Fibroblast of gingiva (primary cell): ENCODE results near the gene ZNF862.
A peak's percentile ranks its signal among the peaks of the same experiment; 100 is the strongest.

Source experiments
- DNase-seq: peaks from one replicate; pipeline ENCODE4 v3.0.0-alpha.2; 2011; ENCODE audit warnings: low read depth

ZNF862 gene

GRCh38 chr7:149866779-149867447 is 28.7 kb downstream of the ZNF862 start:
- DNase-seq, result no peak

DNA sequence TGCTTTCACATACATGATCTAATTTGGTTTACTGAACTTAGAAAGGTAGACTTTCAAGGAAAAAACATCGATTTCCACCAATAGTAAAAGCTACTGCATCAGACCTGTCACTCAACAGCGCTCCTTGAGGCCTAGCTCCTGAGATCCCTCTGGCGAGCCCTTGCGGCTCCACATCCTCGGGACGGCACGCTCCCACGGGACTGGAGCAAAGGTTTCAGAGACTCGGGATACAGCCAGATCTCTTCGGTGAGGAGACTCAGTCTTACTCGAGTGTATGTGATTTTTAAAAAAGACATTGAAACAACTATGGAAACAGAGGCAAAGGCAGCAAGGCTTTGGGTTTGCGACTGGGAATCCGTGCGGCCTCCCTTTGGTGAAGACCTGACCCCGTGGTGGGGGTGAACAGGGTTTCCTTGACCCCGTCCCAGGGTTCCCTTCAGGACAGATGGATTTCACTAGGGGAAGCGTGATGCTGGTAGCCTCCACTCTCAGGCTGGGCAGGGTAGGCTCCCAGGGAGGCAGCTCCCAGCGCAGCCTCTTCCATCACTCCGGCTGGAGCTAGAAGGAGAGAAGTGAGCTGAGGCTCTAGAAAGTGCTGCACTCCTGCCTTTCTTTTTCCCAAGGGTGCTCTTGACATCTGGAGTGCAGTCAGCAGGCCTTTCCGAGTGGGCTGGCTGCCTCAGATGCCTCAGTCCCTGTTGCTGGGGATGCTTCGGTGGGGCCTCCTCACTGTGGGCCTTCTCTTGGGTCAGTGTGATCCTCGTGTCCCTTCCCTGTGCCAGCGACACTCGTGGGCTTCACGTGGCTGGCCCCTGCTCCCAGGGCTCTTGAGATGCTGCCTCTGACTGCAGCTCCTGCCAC is 29.8 kb downstream of the ZNF862 start:
- DNase-seq, result no peak

- DNase-seq, result no peak
These were observed 30.6 kb downstream of the ZNF862 start for GRCh38 chr7:149868623-149869290.

DNA sequence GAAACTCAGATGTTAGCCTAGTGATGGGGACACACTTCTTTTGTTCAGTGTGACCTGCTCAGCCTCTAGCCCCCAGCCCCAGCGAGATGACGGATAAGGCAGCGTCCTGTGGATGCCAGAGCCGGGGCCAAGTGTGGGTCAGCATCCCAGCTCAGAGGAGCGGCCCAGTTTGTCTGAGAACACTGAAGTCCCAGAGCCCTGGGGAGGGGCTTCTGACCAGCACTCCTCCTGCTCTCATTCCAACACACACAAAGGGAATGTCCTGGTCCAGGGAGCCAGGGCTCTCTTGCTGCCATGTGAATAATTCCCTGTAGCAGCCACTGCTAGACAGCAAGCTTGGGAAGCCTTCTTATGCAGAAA is 31.1 kb downstream of the ZNF862 start:
- DNase-seq, result no peak

DNA sequence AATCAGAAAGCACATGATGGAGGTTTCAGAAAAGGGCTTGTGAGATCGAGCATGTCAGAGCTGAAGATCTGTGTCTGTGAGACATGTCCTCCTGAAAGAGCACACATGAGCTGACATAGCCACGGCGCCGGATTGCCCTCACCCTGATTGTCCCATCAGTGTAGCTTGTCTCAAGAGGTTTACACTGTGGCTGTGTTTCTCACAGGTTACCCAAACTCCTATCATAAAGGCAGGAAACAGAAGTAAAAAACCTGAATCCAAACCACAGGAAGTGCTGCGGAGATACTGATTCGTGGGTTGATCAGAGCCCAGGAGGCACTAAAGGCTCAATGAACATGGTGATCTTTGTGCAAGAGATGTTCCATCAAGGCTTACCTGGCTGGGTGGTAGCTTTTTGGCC is 31.7 kb downstream of the ZNF862 start:
- no peak for DNase-seq

DNA sequence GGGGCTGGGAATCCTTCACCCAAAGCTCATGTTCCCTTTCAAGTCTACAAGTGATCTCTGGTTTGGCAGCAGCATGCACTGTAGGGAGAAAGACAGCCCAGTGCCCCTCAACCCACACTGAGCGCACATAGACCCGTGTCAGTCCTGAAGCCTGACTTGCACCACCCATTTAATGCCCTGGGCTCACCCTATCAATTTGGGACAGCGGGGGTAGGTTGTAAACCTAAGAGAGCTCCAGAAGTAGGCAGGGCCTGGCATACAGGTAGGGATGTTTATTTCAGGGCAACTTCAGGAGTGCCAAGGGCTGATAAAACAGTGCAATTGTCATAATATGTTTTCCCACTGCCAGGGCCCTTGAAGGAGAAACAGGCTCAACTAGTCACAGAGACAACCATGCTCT is 32.1 kb downstream of the ZNF862 start:
- DNase-seq, result no peak

DNA sequence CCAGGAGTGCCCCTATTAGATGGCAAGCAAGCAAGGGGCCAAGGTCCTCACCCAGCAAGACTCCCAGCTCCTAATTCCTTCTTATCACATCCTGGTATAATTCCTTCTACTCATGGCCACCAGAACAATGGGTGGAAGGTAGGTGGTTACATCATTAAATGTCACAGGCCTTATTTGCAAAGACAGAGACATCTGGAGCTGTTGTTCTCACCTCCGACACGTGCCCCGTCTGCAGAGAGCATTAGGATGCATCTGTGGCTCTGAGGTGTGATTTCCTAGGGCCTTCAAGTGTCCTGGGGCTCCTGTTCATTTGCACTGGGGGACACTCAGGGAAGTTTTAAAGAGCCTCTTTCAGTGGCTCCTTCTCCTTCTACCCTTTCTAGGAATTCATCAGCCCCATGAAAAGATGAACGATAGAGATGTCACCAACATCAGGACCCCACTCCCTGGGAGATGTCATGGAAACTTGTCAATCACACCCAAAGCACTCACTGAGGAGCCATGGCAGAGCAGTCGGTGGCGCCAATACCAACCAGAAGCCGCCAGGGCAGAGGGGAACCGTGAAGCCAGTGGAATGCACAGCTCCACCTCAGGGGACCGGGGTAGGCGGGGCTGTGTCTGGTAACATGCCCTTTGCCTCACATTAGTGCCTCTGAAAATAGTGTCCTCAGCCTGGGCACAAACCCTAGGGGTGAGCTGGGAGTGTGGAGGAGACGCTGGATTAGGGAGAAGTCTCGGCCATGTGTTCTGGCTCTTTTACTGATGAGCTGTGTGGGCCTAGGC is 32.7 kb downstream of the ZNF862 start:
- no peak for DNase-seq

GRCh38 chr7:149871576-149871975 is 33.4 kb downstream of the ZNF862 start:
- no peak for DNase-seq

DNA sequence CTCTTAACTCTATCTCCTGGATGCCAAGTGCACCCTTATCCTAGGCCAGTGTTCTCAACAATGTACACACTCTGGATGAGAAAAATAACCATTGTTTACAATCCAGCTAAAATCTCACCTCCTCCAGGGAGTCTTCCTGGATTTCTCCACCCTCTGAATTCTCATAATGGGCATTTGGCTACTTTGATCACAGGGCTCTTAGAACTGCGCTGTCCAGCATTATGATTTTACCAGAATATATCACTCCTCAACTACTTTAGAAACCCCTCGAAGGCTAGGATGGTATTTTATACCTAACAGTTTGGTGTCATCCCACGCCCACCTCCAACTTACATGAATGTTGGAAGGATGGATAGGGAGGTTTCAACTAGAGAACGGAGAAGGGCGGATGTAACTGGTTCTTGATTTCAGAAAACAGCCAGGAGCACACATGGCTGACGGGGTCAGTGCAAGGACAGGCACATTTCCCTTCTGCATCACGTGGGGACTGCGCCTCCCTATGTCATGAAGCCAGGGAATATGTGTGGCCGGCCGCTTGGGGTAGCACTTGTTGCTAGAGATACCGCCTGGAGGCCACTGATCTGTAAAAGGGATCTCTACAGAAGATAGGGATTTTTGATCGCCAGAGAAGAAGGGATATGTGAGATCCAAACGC is 34.4 kb downstream of the ZNF862 start:
- DNase-seq, result peak; percentile 83

DNA sequence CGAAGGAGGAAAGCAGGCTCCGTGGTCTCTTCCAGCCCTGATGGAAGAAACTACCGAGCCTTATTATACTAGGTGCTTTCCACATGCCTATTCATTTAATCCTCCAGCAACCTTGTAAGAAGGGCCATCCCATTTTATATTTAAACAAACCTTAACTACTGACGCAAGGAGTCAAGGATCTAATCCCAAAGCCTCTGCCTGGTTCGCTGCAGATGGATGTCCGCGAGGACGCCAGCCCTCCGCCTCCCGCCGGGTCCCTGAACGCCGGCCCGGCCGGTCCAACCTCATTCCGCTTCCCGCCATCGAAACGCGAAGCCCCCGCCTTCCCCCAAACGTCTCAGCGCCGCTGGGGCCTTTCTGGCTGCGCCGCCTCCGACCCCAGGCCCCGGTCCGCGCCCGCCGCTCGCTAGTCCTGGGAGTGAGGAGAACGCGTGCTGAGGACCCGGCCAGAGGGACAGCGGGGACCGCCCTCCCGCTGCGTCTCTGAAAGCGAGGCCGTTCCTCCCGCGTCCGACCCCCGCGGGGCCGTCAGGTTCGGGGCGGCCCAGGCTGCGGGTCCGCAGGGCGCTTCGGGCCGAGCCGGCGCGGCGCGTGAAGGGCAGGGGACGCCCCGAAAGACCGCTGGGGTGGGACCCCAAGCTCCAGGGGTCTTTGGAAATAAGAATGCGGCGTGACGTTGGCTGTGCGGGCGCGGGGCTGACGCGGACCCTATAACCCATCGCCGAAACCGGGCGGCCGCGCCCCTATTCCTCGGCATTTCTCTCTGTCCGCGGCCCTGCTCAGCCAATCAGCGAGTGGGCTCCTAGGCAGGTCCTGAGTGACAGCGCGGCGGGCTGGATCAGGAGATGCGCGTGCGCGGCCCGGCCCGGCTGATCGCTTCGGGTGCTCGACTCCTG is 35.1 kb downstream of the ZNF862 start, which contains the start of gene ATP6V0E2:
ATP6V0E2 (plus strand) TSS at position 896 of the 896 bp plus-strand sequence. CDS start 97 bp downstream, outside the sequence.
- peak; percentile 89 for DNase-seq

DNA sequence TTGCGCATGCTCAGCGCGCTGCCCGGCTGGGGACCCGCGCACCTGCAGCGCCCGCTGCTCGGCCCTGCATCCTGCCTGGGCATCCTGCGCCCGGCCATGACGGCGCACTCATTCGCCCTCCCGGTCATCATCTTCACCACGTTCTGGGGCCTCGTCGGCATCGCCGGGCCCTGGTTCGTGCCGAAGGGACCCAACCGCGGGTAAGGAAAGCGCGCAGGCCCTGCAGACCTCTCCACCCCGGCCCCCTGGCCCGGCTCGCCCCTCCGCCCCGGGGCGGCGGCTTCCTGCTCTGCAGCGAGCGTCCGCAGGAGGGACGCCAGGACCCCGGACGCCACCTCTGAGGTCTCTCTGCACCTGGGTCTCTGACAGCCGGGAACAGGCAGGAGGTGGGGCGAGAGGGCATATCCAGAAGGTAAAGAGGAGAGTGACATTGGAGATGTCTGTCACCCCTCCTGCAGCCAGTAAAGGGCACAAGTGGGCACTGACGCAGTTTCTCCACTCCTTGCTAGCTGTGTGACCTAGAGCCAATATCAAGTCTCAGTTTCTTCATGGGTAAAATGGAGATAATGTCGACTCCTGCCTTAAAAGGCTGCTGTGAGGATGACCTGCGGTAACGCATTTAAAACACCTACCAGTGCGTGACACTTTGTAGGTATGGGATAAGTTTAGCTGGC is 35.9 kb downstream of the ZNF862 start:
- DNase-seq, result no peak

DNA sequence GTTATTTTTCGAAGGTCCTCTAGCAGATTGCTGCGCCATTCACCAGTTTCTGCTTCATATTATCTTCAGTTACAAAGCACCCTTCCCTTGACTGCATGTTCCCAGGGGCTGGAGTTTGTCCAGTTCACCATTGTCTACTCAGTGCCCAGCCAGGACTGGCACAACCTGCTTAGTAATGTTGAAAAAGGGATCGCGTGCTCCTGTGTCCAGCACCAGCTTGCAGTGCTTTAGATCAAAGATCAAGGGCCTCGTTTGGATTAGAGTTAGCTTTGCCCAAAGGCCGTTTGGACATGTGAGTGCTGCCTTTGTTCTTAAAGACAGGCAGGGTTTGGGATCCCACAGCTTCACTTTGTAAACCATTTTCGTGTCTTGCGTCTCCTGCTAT is 36.5 kb downstream of the ZNF862 start:
- no peak for DNase-seq

- no peak for DNase-seq
These were observed 37.2 kb downstream of the ZNF862 start for GRCh38 chr7:149875396-149875795.

DNA sequence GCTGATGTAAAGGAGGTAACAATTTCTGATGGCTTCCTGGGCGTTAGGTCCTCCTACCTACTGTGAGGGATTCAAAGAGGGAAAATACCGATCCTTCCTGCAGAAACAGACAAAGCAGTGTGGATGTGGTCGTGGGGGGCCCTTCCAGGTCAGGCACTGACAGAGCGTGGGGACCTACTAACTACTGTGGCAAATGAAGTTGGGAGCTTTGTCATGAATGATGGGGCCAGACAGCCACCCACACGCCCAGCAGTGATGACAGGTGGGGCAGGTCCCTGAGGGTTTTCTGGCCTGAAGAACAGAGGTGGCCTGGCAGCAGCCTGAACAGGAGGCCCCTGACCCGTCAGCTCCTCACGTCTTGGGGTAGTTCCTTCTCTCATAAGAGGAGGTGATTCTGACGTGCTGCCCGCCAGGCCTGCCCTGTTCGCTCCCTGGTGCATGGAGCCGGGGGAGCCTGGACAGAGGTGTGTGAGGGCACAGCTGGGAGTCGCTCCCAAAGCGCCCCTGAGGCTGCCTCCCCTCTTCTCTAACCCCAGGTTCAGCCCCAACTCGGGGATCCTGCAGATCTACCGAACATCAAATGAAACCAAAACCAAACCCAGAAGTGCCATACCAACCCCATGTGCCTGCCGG is 39.8 kb downstream of the ZNF862 start:
- no peak for DNase-seq

- no peak for DNase-seq
These were observed 40.3 kb downstream of the ZNF862 start for GRCh38 chr7:149878523-149878921.

DNA sequence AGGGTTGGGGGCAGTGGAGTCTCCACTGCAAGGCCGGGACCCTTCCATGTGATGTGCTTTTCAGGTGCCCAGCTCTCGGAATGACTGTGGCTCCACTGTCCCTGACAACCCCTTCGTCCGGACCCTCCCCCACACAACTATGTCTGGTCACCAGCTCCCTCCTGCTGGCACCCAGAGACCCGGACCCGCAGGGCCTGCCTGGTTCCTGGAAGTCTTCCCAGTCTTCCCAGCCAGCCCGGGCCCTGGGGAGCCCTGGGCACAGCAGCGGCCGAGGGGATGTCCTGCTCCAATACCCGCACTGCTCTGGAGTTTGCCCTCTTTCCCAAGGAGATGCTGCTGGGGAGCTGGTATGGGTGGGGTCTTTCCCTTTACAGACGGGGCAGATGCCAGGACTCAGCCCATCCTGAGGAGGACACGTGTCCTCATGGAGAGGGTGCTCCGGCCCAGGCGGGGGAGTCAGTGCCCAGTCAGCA is 41.1 kb downstream of the ZNF862 start:
- no peak for DNase-seq

GRCh38 chr7:149879766-149880637 is 41.8 kb downstream of the ZNF862 start:
- DNase-seq, result no peak

GRCh38 chr7:149880638-149881311 is 42.6 kb downstream of the ZNF862 start:
- no peak for DNase-seq
